MM.1S (cell line): Measurements from ENCODE around the gene LRIG2.

Source experiments
- DNase-seq: peaks from one replicate; pipeline ENCODE4 v3.0.0-alpha.2; 2015
- H2AFZ ChIP-seq: fragments of 300-600 bp; sonication (generic); 2 replicates; pipeline ENCODE4 v1.6.0; 2016; ENCODE audit warnings: antibody characterized with exemption, low read length
- H3F3A ChIP-seq: fragments of 300-600 bp; sonication (generic); 2 replicates; pipeline ENCODE4 v1.6.1; 2016; ENCODE audit warnings: mild to moderate bottlenecking, antibody characterized with exemption, low read length, moderate library complexity, mixed read lengths; ENCODE audit not compliant: insufficient read depth
- H3K27ac ChIP-seq: fragments of 300-600 bp; sonication (generic); 2 replicates; pipeline ENCODE4 v1.5.1; 2016; ENCODE audit warnings: mild to moderate bottlenecking, low read length
- H3K27me3 ChIP-seq: fragments of 300-600 bp; sonication (generic); replicated peaks from 2 replicates; pipeline ENCODE4 v1.6.0; 2016; ENCODE audit warnings: low read length; ENCODE audit not compliant: insufficient read depth
- H3K36me3 ChIP-seq: fragments of 300-600 bp; sonication (generic); replicated peaks from 2 replicates; pipeline ENCODE4 v1.6.1; 2016; ENCODE audit warnings: mild to moderate bottlenecking, low read length, mixed read lengths; ENCODE audit not compliant: insufficient read depth
- H3K4me1 ChIP-seq: fragments of 300-600 bp; sonication (generic); 2 replicates; pipeline ENCODE4 v1.6.1; 2016; ENCODE audit warnings: low read length, mixed read lengths
- H3K4me2 ChIP-seq: fragments of 300-600 bp; sonication (generic); 2 replicates; pipeline ENCODE4 v1.6.0; 2016; ENCODE audit warnings: low read depth, low read length
- H3K4me3 ChIP-seq: fragments of 300-600 bp; sonication (generic); 2 replicates; pipeline ENCODE4 v1.5.1; 2016; ENCODE audit warnings: low read length, mixed read lengths
- H3K79me2 ChIP-seq: fragments of 300-600 bp; sonication (generic); 2 replicates; pipeline ENCODE4 v1.6.1; 2016; ENCODE audit warnings: mixed run types, low read length, mixed read lengths
- H3K9ac ChIP-seq: fragments of 300-600 bp; sonication (generic); 2 replicates; pipeline ENCODE4 v1.6.1; 2016; ENCODE audit warnings: low read length, mixed read lengths
- H3K9me2 ChIP-seq: fragments of 300-600 bp; sonication (generic); replicated peaks from 2 replicates; pipeline ENCODE4 v1.6.1; 2016; ENCODE audit warnings: mild to moderate bottlenecking, low read length, mixed read lengths; ENCODE audit not compliant: insufficient read depth
- H3K9me3 ChIP-seq: fragments of 300-600 bp; sonication (generic); replicated peaks from 2 replicates; pipeline ENCODE4 v1.6.1; 2016; ENCODE audit warnings: mild to moderate bottlenecking, low read length, mixed read lengths; ENCODE audit not compliant: insufficient read depth
- H4K20me1 ChIP-seq: fragments of 300-600 bp; sonication (generic); 2 replicates; pipeline ENCODE4 v1.6.1; 2016; ENCODE audit warnings: mild to moderate bottlenecking, low read length, moderate library complexity, mixed read lengths; ENCODE audit not compliant: insufficient read depth
- EZH2 ChIP-seq: fragments of 300-600 bp; sonication (generic); optimal IDR thresholded peaks from 2 replicates; pipeline ENCODE3; 2017; ENCODE audit warnings: low read depth, mild to moderate bottlenecking, antibody characterized with exemption, low read length, mixed read lengths
- EZH2phosphoT487 ChIP-seq: fragments of 300-600 bp; sonication (generic); IDR thresholded peaks from 2 replicates; pipeline ENCODE4 v1.6.1; 2018; ENCODE audit warnings: antibody characterized with exemption, low read length
- TF ChIP-seq, protein P1 (sequence below): fragments of 300-600 bp; sonication (generic); IDR thresholded peaks from 2 replicates; pipeline ENCODE4 v1.5.1; 2016; ENCODE audit warnings: antibody characterized with exemption, low read length, mixed read lengths

The LRIG2 gene

DNA sequence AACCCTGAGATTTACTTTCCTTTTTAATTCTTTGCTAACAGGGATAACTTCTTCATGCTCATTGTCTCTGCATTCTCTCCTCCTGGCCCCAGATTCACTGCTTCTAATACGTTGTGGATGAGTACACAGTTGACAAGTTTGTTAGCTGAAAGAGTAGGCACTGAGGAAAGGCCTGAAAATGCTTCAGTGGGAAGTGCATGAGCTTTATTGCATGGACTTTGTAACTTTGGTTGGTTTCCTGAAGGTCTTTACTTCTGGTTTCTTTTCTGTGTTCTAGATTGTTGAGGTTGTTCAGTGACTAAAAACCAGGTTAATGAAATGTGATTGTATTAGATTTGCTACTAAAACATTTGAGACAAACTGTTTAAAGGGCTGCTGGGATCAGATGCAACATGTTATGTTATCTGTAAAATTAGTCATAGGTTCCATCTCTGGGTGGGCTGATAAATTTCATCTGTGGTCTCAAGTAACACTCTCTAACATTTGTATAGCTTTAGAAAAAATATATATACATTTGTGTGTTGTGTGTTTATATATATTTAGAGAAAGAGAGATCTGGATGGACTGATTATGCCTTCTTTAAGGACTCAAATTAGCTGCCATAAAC is 19.1 kb downstream of the LRIG2 start:
- Histone ChIP-seq H3K4me1 (no peaks in the 10 kb centered on the region), H2AFZ (no peak overlapping the region), H3K27ac (no peak overlapping the region), H3K27me3 (no peaks in the 10 kb centered on the region), H3K79me2 (no peaks in the 10 kb centered on the region), H3K4me2 (no peak overlapping the region), H4K20me1 (no peaks in the 10 kb centered on the region), H3K36me3 (no peaks in the 10 kb centered on the region), H3K9me2 (no peaks in the 10 kb centered on the region), H3K9ac (no peak overlapping the region), H3F3A (no peaks in the 10 kb centered on the region), H3K4me3 (no peak overlapping the region), H3K9me3 (no peaks in the 10 kb centered on the region)
- TF ChIP-seq, protein P1, sequence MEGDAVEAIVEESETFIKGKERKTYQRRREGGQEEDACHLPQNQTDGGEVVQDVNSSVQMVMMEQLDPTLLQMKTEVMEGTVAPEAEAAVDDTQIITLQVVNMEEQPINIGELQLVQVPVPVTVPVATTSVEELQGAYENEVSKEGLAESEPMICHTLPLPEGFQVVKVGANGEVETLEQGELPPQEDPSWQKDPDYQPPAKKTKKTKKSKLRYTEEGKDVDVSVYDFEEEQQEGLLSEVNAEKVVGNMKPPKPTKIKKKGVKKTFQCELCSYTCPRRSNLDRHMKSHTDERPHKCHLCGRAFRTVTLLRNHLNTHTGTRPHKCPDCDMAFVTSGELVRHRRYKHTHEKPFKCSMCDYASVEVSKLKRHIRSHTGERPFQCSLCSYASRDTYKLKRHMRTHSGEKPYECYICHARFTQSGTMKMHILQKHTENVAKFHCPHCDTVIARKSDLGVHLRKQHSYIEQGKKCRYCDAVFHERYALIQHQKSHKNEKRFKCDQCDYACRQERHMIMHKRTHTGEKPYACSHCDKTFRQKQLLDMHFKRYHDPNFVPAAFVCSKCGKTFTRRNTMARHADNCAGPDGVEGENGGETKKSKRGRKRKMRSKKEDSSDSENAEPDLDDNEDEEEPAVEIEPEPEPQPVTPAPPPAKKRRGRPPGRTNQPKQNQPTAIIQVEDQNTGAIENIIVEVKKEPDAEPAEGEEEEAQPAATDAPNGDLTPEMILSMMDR = no peak
- TF ChIP-seq EZH2 = no peak
- no peak for TF ChIP-seq EZH2phosphoT487
- no peak for DNase-seq

DNA sequence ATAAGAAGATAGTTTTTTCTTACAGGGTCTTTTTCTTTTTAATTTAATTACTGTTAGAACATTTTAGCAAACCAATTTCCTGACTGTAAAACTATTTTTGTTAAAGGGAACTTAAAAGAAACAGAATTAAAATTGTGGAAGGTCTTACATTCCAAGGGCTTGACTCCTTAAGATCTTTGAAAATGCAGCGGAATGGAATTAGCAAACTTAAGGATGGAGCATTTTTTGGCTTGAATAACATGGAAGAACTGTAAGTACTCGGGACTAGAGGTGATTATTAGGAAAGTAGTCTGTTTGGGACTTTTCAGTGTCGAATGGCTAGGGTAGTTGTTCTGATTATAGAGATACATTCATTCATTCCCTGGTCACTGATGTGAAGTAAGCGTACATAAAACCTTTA is 21.5 kb downstream of the LRIG2 start:
- no peak overlapping the region for H3K9ac ChIP-seq
- TF ChIP-seq EZH2 (no peak), EZH2phosphoT487 (no peak)
- TF ChIP-seq, protein P1 = no peak
- H3K9me3 ChIP-seq = no peaks in the 10 kb centered on the region
- no peaks in the 10 kb centered on the region for H3K27me3 ChIP-seq
- H3K36me3 ChIP-seq = no peaks in the 10 kb centered on the region
- no peak overlapping the region for H3K4me2 ChIP-seq
- H3K79me2 ChIP-seq = no peaks in the 10 kb centered on the region
- H3F3A ChIP-seq = no peaks in the 10 kb centered on the region
- no peaks in the 10 kb centered on the region for H3K9me2 ChIP-seq
- no peak overlapping the region for H2AFZ ChIP-seq
- H3K4me3 ChIP-seq = no peak overlapping the region
- H3K27ac ChIP-seq = no peak overlapping the region
- no peak for DNase-seq
- no peaks in the 10 kb centered on the region for H4K20me1 ChIP-seq
- H3K4me1 ChIP-seq = no peaks in the 10 kb centered on the region

DNA sequence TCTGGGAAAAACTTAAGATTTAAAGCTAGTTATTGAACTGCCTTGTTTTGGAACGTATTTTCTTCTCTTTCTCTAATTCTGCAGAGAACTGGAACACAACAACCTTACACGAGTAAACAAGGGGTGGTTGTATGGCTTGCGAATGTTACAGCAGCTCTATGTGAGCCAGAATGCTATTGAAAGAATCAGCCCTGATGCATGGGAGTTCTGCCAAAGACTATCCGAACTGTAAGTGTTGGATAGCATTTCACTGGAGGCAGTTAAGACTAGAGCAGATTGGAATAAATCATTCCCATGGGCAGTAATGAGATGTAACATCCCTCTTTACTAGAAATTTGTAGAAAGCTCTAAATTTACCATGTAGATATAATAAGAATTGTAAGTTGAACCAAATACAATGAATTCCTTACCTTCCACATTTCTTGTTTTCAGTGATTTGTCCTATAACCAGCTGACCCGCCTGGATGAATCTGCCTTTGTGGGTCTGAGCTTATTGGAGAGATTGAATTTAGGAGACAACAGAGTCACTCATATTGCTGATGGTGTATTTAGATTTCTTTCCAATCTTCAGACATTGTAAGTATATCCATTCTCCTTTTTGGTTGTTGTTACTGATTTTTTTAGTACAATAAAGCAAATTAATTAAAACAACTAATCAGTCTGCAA is 22.9 kb downstream of the LRIG2 start:
- Histone ChIP-seq H3K27me3 (no peaks in the 10 kb centered on the region), H2AFZ (no peak overlapping the region), H3K9me2 (no peaks in the 10 kb centered on the region), H3K4me1 (no peaks in the 10 kb centered on the region), H3F3A (no peaks in the 10 kb centered on the region), H3K36me3 (no peaks in the 10 kb centered on the region), H3K79me2 (no peaks in the 10 kb centered on the region), H4K20me1 (no peaks in the 10 kb centered on the region), H3K4me3 (no peak overlapping the region), H3K9me3 (no peaks in the 10 kb centered on the region), H3K4me2 (no peak overlapping the region), H3K27ac (no peak overlapping the region), H3K9ac (no peak overlapping the region)
- TF ChIP-seq EZH2 (no peak), EZH2phosphoT487 (no peak)
- TF ChIP-seq, protein P1 = no peak
- no peak for DNase-seq
